GDM1 (cell line): ENCODE results near the gene ANKRD40CL.
"Not testable (repeated sequence)": the region's sequence is repeated elsewhere in the genome, so short reads cannot be mapped to it uniquely, and the experiment has no call there.

Source experiments
- DNase-seq: peaks from one replicate; lab custom pipeline; 2025; lab: John Stamatoyannopoulos, UW

Gene ANKRD40CL

GRCh38 chr17:50758989-50759544 lies 8.3 kb downstream of the ANKRD40CL start:
- no peak for DNase-seq

- no peak for DNase-seq
Observed at GRCh38 chr17:50758524-50758923, 8.8 kb downstream of the ANKRD40CL start.

GRCh38 chr17:50754521-50754920 lies 12.8 kb downstream of the ANKRD40CL start:
- no peak for DNase-seq

- DNase-seq, result no peak
Observed at GRCh38 chr17:50749245-50749644, 18.1 kb downstream of the ANKRD40CL start.

GRCh38 chr17:50745631-50746030 lies 21.7 kb downstream of the ANKRD40CL start:
- DNase-seq, result no peak

GRCh38 chr17:50739098-50739497 lies 28.2 kb downstream of the ANKRD40CL start:
- no peak for DNase-seq

GRCh38 chr17:50737118-50737698 lies 30.1 kb downstream of the ANKRD40CL start:
- no peak for DNase-seq

GRCh38 chr17:50735287-50735686 lies 32.0 kb downstream of the ANKRD40CL start:
- no peak for DNase-seq

GRCh38 chr17:50731575-50732460 lies 35.5 kb downstream of the ANKRD40CL start:
- no peak for DNase-seq

- no peak for DNase-seq
Observed at GRCh38 chr17:50728881-50729765, 38.2 kb downstream of the ANKRD40CL start.

GRCh38 chr17:50728112-50728429 lies 39.2 kb downstream of the ANKRD40CL start:
- DNase-seq, result no peak

- DNase-seq, result no peak
Observed at GRCh38 chr17:50725769-50726655, 41.3 kb downstream of the ANKRD40CL start.

- DNase-seq, result not testable (repeated sequence)
Observed at GRCh38 chr17:50724622-50725021, 42.7 kb downstream of the ANKRD40CL start.

- no peak for DNase-seq
Observed at GRCh38 chr17:50722746-50723145, 44.6 kb downstream of the ANKRD40CL start.

- no peak for DNase-seq
Observed at GRCh38 chr17:50721194-50722010, 45.9 kb downstream of the ANKRD40CL start.

GRCh38 chr17:50719924-50720794 lies 47.2 kb downstream of the ANKRD40CL start:
- DNase-seq, result no peak

- DNase-seq, result peak; percentile 93
Observed at GRCh38 chr17:50719144-50719923, 48.0 kb downstream of the ANKRD40CL start, which contains the start of gene LUC7L3. LUC7L3 (plus strand) TSS chr17:50719603; CDS start chr17:50719733, 130 bp downstream.

- no peak for DNase-seq
Observed at GRCh38 chr17:50715471-50715870, 51.8 kb downstream of the ANKRD40CL start.
